Neuronal stem cell (in vitro differentiated cells): Measurements from ENCODE around the gene KIAA1671.
A peak's percentile ranks its signal among the peaks of the same experiment; 100 is the strongest.

Source experiments
- DNase-seq: peaks from one replicate; pipeline ENCODE4 v3.0.0-alpha.2; 2013; ENCODE audit warnings: low spot score
- H2AFZ ChIP-seq: one replicate; pipeline ENCODE4 v1.6.1; 2013; ENCODE audit warnings: mild to moderate bottlenecking, low read length, inconsistent platforms
- H2AK5ac ChIP-seq: 2 replicates; pipeline ENCODE4 v1.6.1; 2013; ENCODE audit warnings: low read depth, mild to moderate bottlenecking, inconsistent platforms, low read length, moderate library complexity, mixed read lengths
- H2BK120ac ChIP-seq: 2 replicates; pipeline ENCODE4 v1.6.1; 2013; ENCODE audit warnings: low read depth, mild to moderate bottlenecking, inconsistent platforms, low read length, moderate library complexity, mixed read lengths
- H2BK12ac ChIP-seq: one replicate; pipeline ENCODE4 v1.6.1; 2013; ENCODE audit warnings: low read length, inconsistent platforms
- H2BK15ac ChIP-seq: 2 replicates; pipeline ENCODE4 v1.6.1; 2013; ENCODE audit warnings: mild to moderate bottlenecking, low read length, inconsistent platforms, mixed read lengths
- H2BK5ac ChIP-seq: one replicate; pipeline ENCODE4 v1.6.1; 2013; ENCODE audit warnings: inconsistent platforms, mild to moderate bottlenecking, low read length, moderate library complexity
- H3K14ac ChIP-seq: one replicate; pipeline ENCODE4 v1.6.1; 2013; ENCODE audit warnings: low read length, inconsistent platforms
- H3K18ac ChIP-seq: 2 replicates; pipeline ENCODE4 v1.6.1; 2013; ENCODE audit warnings: low read length, inconsistent platforms
- H3K23ac ChIP-seq: 2 replicates; pipeline ENCODE4 v1.6.1; 2013; ENCODE audit warnings: low read depth, mild to moderate bottlenecking, mixed read lengths, low read length, inconsistent platforms; ENCODE audit not compliant: poor library complexity
- H3K27ac ChIP-seq: replicated peaks from 3 replicates; pipeline ENCODE4 v1.5.1; 2013; ENCODE audit warnings: low read length, inconsistent platforms
- H3K27me3 ChIP-seq, 3 experiments: 2 replicates each; pipeline ENCODE4 v1.6.1; 2013; ENCODE audit warnings: low read length in 3 of 3, mild to moderate bottlenecking in 2 of 3, inconsistent platforms in 1 of 3, low read depth in 1 of 3, mixed read lengths in 1 of 3, moderate library complexity in 1 of 3; ENCODE audit not compliant: control insufficient read depth in 3 of 3, insufficient read depth in 3 of 3
- H3K36me3 ChIP-seq, 2 donors: replicated peaks in 1 of 2; 2 replicates each; pipeline ENCODE4 v1.6.1; 2013; ENCODE audit warnings: low read length in 2 of 2; ENCODE audit not compliant: control insufficient read depth in 2 of 2, insufficient read depth in 2 of 2
- H3K4ac ChIP-seq: 2 replicates; pipeline ENCODE4 v1.6.1; 2013; ENCODE audit warnings: inconsistent platforms, mild to moderate bottlenecking, low read length, moderate library complexity
- H3K4me1 ChIP-seq, 2 donors: 1 replicate in 1 of 2; 2 replicates in 1 of 2; pipeline ENCODE4 v1.6.1; 2013; ENCODE audit warnings: low read length in 2 of 2, low read depth in 1 of 2; ENCODE audit not compliant: control insufficient read depth in 2 of 2, insufficient read depth in 1 of 2
- H3K4me2 ChIP-seq: one replicate; pipeline ENCODE4 v1.6.1; 2013; ENCODE audit warnings: mild to moderate bottlenecking, low read length, inconsistent platforms; ENCODE audit not compliant: insufficient read depth, poor library complexity, severe bottlenecking
- H3K4me3 ChIP-seq, 2 donors: 2 replicates each; pipeline ENCODE4 v1.5.1; 2013; ENCODE audit warnings: low read length in 2 of 2, mild to moderate bottlenecking in 2 of 2, inconsistent platforms in 1 of 2, moderate library complexity in 1 of 2
- H3K79me1 ChIP-seq: one replicate; pipeline ENCODE4 v1.6.1; 2013; ENCODE audit warnings: low read depth, mild to moderate bottlenecking, inconsistent platforms, low read length, moderate library complexity
- H3K9ac ChIP-seq: one replicate; pipeline ENCODE4 v1.6.1; 2013; ENCODE audit warnings: mild to moderate bottlenecking, low read depth, low read length, inconsistent platforms; ENCODE audit not compliant: poor library complexity
- H3K9me3 ChIP-seq, 2 donors: replicated peaks in 1 of 2; 2 replicates each; pipeline versions ENCODE3 to v1.6.1; 2013; ENCODE audit warnings: low read length in 2 of 2, mild to moderate bottlenecking in 2 of 2, inconsistent platforms in 1 of 2, low read depth in 1 of 2, mixed read lengths in 1 of 2, moderate library complexity in 1 of 2; ENCODE audit not compliant: control insufficient read depth in 2 of 2, insufficient read depth in 1 of 2
- H4K8ac ChIP-seq: one replicate; pipeline ENCODE4 v1.6.1; 2013; ENCODE audit warnings: low read depth, mild to moderate bottlenecking, inconsistent platforms, low read length, moderate library complexity
- H4K91ac ChIP-seq: one replicate; pipeline ENCODE4 v1.6.1; 2013; ENCODE audit warnings: low read length, low read depth, mild to moderate bottlenecking, inconsistent platforms; ENCODE audit not compliant: poor library complexity
- WGBS, 2 donors: extraction: QIAGEN DNeasy Blood & Tissue Kit; methylation state at CpG; one replicate each; pipeline ENCODE4 v1.1.7; 2013; ENCODE audit warnings: missing lambda C conversion rate in 2 of 2, mixed read lengths in 1 of 2; ENCODE audit not compliant: insufficient read length in 2 of 2, insufficient replicate concordance in 1 of 2; ENCODE audit errors: extremely low coverage in 2 of 2; 5-methylcytosine and 5-hydroxymethylcytosine counted together

The KIAA1671 gene

DNA sequence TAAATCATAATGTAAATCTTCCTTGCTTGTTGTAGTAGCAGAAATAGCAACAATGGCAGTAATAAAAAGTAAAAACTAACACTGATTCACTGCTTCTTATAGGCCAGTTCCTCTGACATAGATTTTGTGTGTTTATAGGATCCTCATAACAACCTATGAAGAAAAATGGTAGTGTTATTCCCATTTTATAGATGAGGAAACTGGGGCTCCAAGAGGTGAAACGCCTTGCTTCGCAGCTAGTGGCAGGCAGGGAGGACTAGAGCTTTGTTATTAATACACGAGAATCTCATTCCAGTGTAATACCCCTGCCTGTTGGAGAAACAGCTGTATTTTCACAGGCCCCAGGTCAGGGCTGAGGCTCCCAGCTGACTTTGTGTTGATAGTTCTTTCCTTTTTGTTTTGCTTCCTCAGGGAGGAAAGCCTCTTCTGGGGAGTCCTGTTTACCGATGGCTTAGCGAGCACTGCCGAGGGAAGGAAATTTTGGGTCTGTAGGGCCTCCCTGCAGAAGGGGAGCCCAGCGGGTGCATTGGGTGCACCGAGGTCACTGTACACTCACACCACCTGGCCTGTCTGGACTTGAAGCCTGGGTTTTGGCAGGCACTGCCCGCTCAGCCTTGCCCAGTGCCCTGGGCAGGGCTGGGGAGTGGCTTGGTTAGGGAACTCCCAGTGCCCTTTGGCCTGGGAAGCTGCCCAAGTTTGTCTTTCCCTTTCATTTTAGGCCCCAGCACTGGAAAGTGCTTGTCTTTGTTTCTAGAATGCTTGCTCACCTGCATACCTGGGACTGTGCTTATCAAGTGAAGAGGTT, 13.5 kb downstream of the KIAA1671 start:
- Histone ChIP-seq H3K79me1 (peaks cover 7% of the 10 kb centered on the region), H3K9ac (no peak overlapping the region), H3K4ac (no peak overlapping the region), H2BK15ac (no peak overlapping the region), H3K4me3 (peak overlapping the region in 1 of 2 donors; percentile 43), H2AK5ac (peak overlapping the region; percentile 47), H2BK5ac (no peak overlapping the region), H3K36me3 (peaks cover 2 to 5% of the 10 kb centered on the region in 2 donors), H3K23ac (no peak overlapping the region), H2BK12ac (no peak overlapping the region), H3K4me1 (peaks cover 9 to 11% of the 10 kb centered on the region in 2 donors), H3K9me3 (no peaks in the 10 kb centered on the region), H3K27me3 (no peaks in the 10 kb centered on the region), H3K18ac (peak overlapping the region; percentile 73), H4K8ac (no peak overlapping the region), H3K4me2 (no peak overlapping the region), H4K91ac (no peak overlapping the region), H2AFZ (no peak overlapping the region), H3K27ac (no peak overlapping the region), H2BK120ac (no peak overlapping the region), H3K14ac (no peak overlapping the region)
- DNase-seq: no peak
- WGBS, 2 donors: no CpG with 5 or more reads among the region's 9 CpGs

- no peak overlapping the region for H3K4me2 ChIP-seq
- H3K27ac ChIP-seq: no peak overlapping the region
- no peaks in the 10 kb centered on the region for H3K9me3 ChIP-seq
- H3K4me1 ChIP-seq: peaks cover 9 to 11% of the 10 kb centered on the region in 2 donors
- H3K27me3 ChIP-seq: no peaks in the 10 kb centered on the region
- H3K14ac ChIP-seq: no peak overlapping the region
- H3K79me1 ChIP-seq: peaks cover 4% of the 10 kb centered on the region
- peak overlapping the region; percentile 12 for H3K18ac ChIP-seq
- no peak overlapping the region for H2AFZ ChIP-seq
- WGBS, 2 donors: no CpG with 5 or more reads among the region's 8 CpGs
- peak overlapping the region in 1 of 2 donors; percentile 17 for H3K4me3 ChIP-seq
- no peak overlapping the region for H2BK12ac ChIP-seq
- no peak for DNase-seq
- no peak overlapping the region for H4K8ac ChIP-seq
- H2BK15ac ChIP-seq: no peak overlapping the region
- no peak overlapping the region for H3K4ac ChIP-seq
- no peak overlapping the region for H2AK5ac ChIP-seq
- H3K36me3 ChIP-seq: peaks cover 0 to 2% of the 10 kb centered on the region in 2 donors
- H3K9ac ChIP-seq: no peak overlapping the region
- no peak overlapping the region for H2BK120ac ChIP-seq
- no peak overlapping the region for H3K23ac ChIP-seq
- no peak overlapping the region for H2BK5ac ChIP-seq
- no peak overlapping the region for H4K91ac ChIP-seq
Observed at GRCh38 chr22:24968066-24968561, 15.6 kb downstream of the KIAA1671 start.

- Histone ChIP-seq H2AFZ (peak overlapping the region; percentile 26), H3K4me3 (no peak overlapping the region)
- no peak for DNase-seq
Observed at GRCh38 chr22:24969560-24970301, 17.2 kb downstream of the KIAA1671 start.

DNA sequence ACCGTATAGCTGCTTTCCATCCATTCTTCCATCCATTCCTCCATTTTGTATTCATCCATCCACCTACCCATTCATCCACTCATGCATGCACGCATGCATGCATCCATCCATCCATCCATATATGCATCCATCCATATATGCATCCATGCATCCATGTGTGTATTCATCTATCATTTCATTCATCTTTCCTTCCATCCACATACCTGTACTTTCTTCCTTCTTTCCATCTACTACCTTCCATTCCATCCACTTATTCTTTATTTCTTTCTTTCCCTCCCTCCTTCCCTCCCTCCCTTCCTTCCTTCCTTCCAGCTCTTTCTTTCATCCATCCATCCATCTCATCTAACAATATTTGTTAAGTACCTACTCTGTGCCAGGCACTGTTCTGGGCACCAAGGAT, 19.9 kb downstream of the KIAA1671 start:
- Histone ChIP-seq H3K4ac (no peak overlapping the region), H3K79me1 (peaks cover 2% of the 10 kb centered on the region), H3K27ac (no peak overlapping the region), H4K8ac (no peak overlapping the region), H2AK5ac (no peak overlapping the region), H3K36me3 (no peaks in the 10 kb centered on the region), H3K9ac (no peak overlapping the region), H3K27me3 (no peaks in the 10 kb centered on the region), H2AFZ (no peak overlapping the region), H3K9me3 (no peaks in the 10 kb centered on the region), H2BK120ac (no peak overlapping the region), H3K4me1 (peaks cover 21 to 22% of the 10 kb centered on the region in 2 donors), H4K91ac (no peak overlapping the region), H3K14ac (no peak overlapping the region), H2BK5ac (no peak overlapping the region), H3K23ac (no peak overlapping the region), H3K18ac (no peak overlapping the region), H2BK12ac (no peak overlapping the region), H3K4me3 (no peak overlapping the region), H3K4me2 (no peak overlapping the region), H2BK15ac (no peak overlapping the region)
- no peak for DNase-seq
- no CpG with 5 or more reads among the region's 2 CpGs for WGBS, 2 donors

More at GRCh38 chr22:24969560-24970301, 17.2 kb downstream of the KIAA1671 start:
- Histone ChIP-seq H3K27ac (no peak overlapping the region), H4K91ac (no peak overlapping the region), H2BK120ac (no peak overlapping the region), H3K36me3 (peaks cover 0 to under 1% of the 10 kb centered on the region in 2 donors), H3K14ac (peak overlapping the region; percentile 41), H2BK5ac (no peak overlapping the region), H3K4me1 (peaks cover 9 to 11% of the 10 kb centered on the region in 2 donors), H3K27me3 (no peaks in the 10 kb centered on the region), H3K18ac (peak overlapping the region; percentile 76), H3K9ac (no peak overlapping the region), H3K4ac (no peak overlapping the region), H3K79me1 (peaks cover 6% of the 10 kb centered on the region), H4K8ac (no peak overlapping the region), H3K4me2 (no peak overlapping the region), H3K9me3 (no peaks in the 10 kb centered on the region), H3K23ac (no peak overlapping the region), H2BK15ac (no peak overlapping the region), H2BK12ac (no peak overlapping the region), H2AK5ac (peak overlapping the region; percentile 2)
- WGBS, 2 donors: no CpG with 5 or more reads among the region's 12 CpGs
